Thyroid gland (tissue), 4 donors: ENCODE measurements around the gene KRI1. TPM values are rescaled to one million over a fixed set of nuclear protein-coding genes. Genes with fewer than 3 reads are reported as not detected.
A peak's percentile ranks its signal among the peaks of the same experiment; 100 is the strongest.
"Not testable (repeated sequence)": the region's sequence is repeated elsewhere in the genome, so short reads cannot be mapped to it uniquely, and the experiment has no call there.

Source experiments
- DNase-seq, 2 donors: peaks; one replicate each; pipeline ENCODE4 v3.0.0-alpha.2; 2019
- H3K27ac ChIP-seq, 3 donors: fragments of 200-600 bp; sonication (generic); 1 replicate in 2 of 3; 2 replicates in 1 of 3; pipeline ENCODE4 v1.5.1; 2016 to 2019; ENCODE audit warnings: mild to moderate bottlenecking in 1 of 3, moderate library complexity in 1 of 3
- H3K27me3 ChIP-seq: fragments of 200-600 bp; sonication (generic); one replicate; pipeline ENCODE4 v1.5.1; 2019
- H3K36me3 ChIP-seq, 2 donors: fragments of 200-600 bp; sonication (generic); one replicate each; pipeline ENCODE4 v1.5.1; 2016 to 2019
- H3K4me1 ChIP-seq, 2 donors: fragments of 200-600 bp; sonication (generic); one replicate each; pipeline ENCODE4 v1.5.1; 2017 to 2019
- H3K4me3 ChIP-seq, 3 donors: fragments of 200-600 bp; sonication (generic); replicated peaks in 1 of 3; 1 replicate in 2 of 3; 2 replicates in 1 of 3; pipeline ENCODE4 v1.5.1; 2016; ENCODE audit warnings: mild to moderate bottlenecking in 1 of 3
- H3K9me3 ChIP-seq: fragments of 200-600 bp; sonication (generic); one replicate; pipeline ENCODE4 v1.5.1; 2017
- POLR2A ChIP-seq, 2 donors: fragments of 450-650 bp; IDR thresholded peaks; one replicate each; pipeline ENCODE4 v1.6.1; 2017; ENCODE audit warnings: antibody characterized with exemption in 2 of 2, mild to moderate bottlenecking in 2 of 2, moderate library complexity in 1 of 2
- WGBS, 2 donors: methylation state at CpG; one replicate each; pipeline ENCODE4 v1.1.5; 2017; 5-methylcytosine and 5-hydroxymethylcytosine counted together
- intact Hi-C: fragments of 100-400 bp; cut with DNase I; formaldehyde crosslinking; loops from one replicate; pipeline ENCODE4 v1.15.1; 2023
- total RNA-seq, 4 donors: library from RNA; depleted of rRNA; stranded (reverse); fragments of >200 nt; gene quantifications; one replicate each; pipeline ENCODE4 v1.2.3, GENCODE V29; 2016
- TF ChIP-seq, protein P1 (sequence below), 6 experiments: fragments of 200-600 bp in 3 of 6; fragments of 450-650 bp in 3 of 6; sonication (generic) in 3 of 6; IDR thresholded peaks; one replicate each; pipeline ENCODE4 v1.5.1; 2016 to 2019; ENCODE audit warnings: antibody characterized with exemption in 6 of 6, mild to moderate bottlenecking in 2 of 6, inconsistent platforms in 1 of 6, moderate library complexity in 1 of 6

The KRI1 gene
- total RNA-seq, 4 donors from 2014 or later: 17.3 to 49.7 (median 28.2) TPM

DNA sequence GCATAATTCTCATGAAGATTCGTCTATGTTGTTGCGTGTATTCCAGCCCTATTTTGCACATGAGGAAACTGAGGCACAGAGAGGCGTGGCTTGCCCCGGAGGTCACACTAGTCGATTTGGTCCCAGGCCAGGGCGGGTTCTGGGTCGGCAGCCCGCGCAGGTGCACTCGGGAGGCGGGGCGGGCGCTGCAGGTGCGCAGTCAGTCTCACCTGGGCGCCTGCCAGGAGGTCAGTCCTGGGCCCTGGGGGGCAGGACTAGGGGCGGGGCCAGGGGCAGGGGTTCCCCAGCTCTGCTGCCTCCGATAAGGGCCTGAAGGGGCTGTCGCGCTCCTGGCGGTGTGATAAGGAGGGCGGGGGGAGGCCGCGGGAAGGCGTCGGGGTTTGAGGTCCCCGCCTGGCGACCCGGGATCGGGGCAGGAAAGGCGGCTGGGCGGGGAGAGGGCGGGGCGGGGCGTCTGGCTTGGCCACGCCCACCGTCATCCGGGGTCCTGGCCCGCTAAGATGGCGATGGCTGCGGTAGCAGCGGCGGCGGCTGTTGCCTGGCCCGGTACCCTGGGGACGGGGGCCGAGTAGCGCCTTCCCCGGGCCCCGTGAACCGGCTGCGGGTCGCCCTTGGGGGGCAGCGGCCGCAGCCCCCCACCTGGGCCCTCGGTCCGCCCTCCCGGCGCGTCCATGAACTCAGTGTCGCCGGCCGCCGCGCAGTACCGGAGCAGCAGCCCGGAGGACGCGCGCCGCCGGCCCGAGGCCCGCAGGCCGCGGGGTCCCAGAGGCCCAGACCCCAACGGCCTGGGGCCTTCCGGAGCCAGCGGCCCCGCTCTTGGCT is 22.2 kb downstream of the KRI1 start, which contains the start of gene ATG4D:
ATG4D (plus strand) TSS at position 485 of the 822 bp plus-strand sequence; CDS start at position 672, 187 bp downstream.
- Histone ChIP-seq H3K27me3 (no peaks in the 10 kb centered on the region), H3K27ac (peak within 1 kb of the TSS; percentile 81 to 85 (median 83)), H3K36me3 (peaks cover 10 to 15% of the 10 kb centered on the region in 2 donors), H3K9me3 (no peaks in the 10 kb centered on the region), H3K4me3 (peak within 1 kb of the TSS; percentile 91 to 94 (median 92)), H3K4me1 (peaks cover 12 to 14% of the 10 kb centered on the region in 2 donors)
- TF ChIP-seq POLR2A (IDR thresholded peaks at IDR 0.05): peak; percentile 30 to 78
- TF ChIP-seq, protein P1, sequence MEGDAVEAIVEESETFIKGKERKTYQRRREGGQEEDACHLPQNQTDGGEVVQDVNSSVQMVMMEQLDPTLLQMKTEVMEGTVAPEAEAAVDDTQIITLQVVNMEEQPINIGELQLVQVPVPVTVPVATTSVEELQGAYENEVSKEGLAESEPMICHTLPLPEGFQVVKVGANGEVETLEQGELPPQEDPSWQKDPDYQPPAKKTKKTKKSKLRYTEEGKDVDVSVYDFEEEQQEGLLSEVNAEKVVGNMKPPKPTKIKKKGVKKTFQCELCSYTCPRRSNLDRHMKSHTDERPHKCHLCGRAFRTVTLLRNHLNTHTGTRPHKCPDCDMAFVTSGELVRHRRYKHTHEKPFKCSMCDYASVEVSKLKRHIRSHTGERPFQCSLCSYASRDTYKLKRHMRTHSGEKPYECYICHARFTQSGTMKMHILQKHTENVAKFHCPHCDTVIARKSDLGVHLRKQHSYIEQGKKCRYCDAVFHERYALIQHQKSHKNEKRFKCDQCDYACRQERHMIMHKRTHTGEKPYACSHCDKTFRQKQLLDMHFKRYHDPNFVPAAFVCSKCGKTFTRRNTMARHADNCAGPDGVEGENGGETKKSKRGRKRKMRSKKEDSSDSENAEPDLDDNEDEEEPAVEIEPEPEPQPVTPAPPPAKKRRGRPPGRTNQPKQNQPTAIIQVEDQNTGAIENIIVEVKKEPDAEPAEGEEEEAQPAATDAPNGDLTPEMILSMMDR (IDR thresholded peaks at IDR 0.05): peak in 1 of 6 experiments; percentile 4
- intact Hi-C loops: no loop called here
- peak; percentile 95 for DNase-seq
- 2% methylated on average over 6 to 23 of the region's 79 CpGs for WGBS, 2 donors

- Histone ChIP-seq H3K9me3 (no peaks in the 10 kb centered on the region), H3K36me3 (peaks cover 8 to 10% of the 10 kb centered on the region in 2 donors), H3K27ac (peak overlapping the region in 2 of 3 donors; percentile 81 to 85), H3K27me3 (no peaks in the 10 kb centered on the region), H3K4me1 (peaks cover 12 to 14% of the 10 kb centered on the region in 2 donors), H3K4me3 (peak overlapping the region in 1 of 3 donors; percentile 94)
- no peak for DNase-seq
- WGBS, 2 donors: 50 to 57% methylated on average over 8 of the region's 8 CpGs
- intact Hi-C loops: no loop called here
- TF ChIP-seq, protein P1 (IDR thresholded peaks at IDR 0.05): no peak
- TF ChIP-seq POLR2A (IDR thresholded peaks at IDR 0.05): no peak
Measured at GRCh38 chr19:10543059-10543419, 22.8 kb downstream of the KRI1 start.

DNA sequence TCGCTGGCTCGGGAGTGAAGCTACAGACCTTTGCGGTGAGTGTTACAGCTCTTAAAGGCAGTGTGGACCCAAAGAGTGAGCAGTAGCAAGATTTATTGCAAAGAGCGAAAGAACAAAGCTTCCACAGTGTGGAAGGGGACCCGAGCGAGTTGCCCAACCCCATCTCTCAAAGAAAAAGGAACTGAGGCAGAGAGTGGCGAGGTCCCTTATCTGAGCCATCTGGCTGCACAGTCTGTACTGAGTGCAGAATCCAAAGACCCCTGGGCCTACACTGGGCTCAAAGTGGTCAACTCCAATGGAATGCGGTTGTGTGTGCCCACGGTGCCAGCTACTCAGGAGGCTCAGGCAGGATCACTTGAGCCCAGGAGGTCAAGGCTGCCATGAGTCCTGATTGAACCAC is 26.8 kb downstream of the KRI1 start:
- WGBS, 2 donors: 81 to 83% methylated on average over 8 to 9 of the region's 9 CpGs
- H3K27ac ChIP-seq, H3K4me1 ChIP-seq, intact Hi-C loops, H3K27me3 ChIP-seq, H3K4me3 ChIP-seq, H3K9me3 ChIP-seq, H3K36me3 ChIP-seq, DNase-seq: not testable (repeated sequence)

GRCh38 chr19:10538204-10538983 is 27.4 kb downstream of the KRI1 start:
- Histone ChIP-seq H3K9me3 (no peaks in the 10 kb centered on the region), H3K4me3 (no peak overlapping the region), H3K4me1 (peaks cover 0 to 3% of the 10 kb centered on the region in 2 donors), H3K36me3 (no peaks in the 10 kb centered on the region), H3K27me3 (no peaks in the 10 kb centered on the region), H3K27ac (no peak overlapping the region)
- WGBS, 2 donors: 73 to 80% methylated on average over 20 of the region's 20 CpGs
- no peak for DNase-seq
- intact Hi-C loops: no loop called here
- TF ChIP-seq, protein P1 (IDR thresholded peaks at IDR 0.05): no peak
- TF ChIP-seq POLR2A (IDR thresholded peaks at IDR 0.05): no peak

DNA sequence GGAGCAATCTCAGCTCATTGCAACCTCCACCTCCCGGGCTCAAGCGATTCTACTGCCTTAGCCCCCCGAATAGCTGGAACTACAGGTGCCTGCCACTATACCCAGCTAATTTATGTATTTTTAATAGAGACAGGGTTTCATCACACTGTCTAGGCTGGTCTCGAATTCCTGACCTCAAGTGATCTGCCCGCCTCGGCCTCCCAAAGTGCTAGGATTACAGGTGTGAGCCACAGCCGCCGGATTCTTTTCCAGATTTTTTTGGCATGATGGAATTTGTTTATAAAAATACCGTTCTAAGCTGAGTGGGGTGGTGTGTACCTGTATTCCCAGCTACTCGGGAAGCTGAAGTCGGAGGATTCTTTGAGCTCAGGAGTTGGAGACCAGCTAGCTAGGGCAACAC is 28.1 kb downstream of the KRI1 start:
- no peak for TF ChIP-seq POLR2A (IDR thresholded peaks at IDR 0.05)
- TF ChIP-seq, protein P1 (IDR thresholded peaks at IDR 0.05): no peak
- Histone ChIP-seq H3K36me3 (no peaks in the 10 kb centered on the region), H3K4me3 (no peak overlapping the region), H3K27ac (no peak overlapping the region), H3K9me3 (no peaks in the 10 kb centered on the region), H3K27me3 (no peaks in the 10 kb centered on the region), H3K4me1 (no peaks in the 10 kb centered on the region)
- no peak for DNase-seq
- intact Hi-C loops: no loop called here
- WGBS, 2 donors: 64 to 69% methylated on average over 11 of the region's 11 CpGs
